ENCODE measurements around the gene MAGED2.

MAGED2 gene

DNA sequence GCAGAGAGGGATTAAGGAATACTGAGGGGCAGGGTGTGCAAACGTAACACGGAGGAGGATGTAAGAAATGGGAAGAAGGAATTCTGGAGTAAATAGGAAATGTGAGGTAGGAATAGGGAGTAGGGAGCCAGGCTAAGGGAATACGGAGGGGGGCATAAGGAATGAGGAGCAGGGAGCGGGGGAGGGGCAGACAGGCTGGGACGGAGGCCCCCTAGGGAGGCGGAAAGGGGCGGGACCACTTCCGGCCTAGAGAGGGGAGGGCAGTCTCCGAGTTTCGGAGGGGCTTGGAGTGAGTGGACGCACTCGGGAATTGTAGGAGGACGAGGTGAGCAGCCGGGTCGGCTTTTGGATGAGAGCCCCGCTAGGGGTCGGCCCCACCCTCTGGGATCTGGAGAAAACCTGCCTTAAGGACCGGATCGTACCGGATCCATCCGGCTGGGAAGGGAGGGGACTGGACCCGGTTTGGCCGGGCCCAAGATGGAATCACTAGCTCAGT is 612 bp downstream of the MAGED2 start:
- no peak for DNase-seq (ENCODE audit: insufficient read length, low spot score)
- no peak for FAIRE-seq
- TF ChIP-seq POLR2A (IDR thresholded peaks at IDR 0.05; ENCODE audit: low read depth, low read length) = no peak

GRCh38 chrX:54808605-54809483 is 1.3 kb downstream of the MAGED2 start:
- TF ChIP-seq POLR2A (IDR thresholded peaks at IDR 0.05; ENCODE audit: low read depth, low read length) = peak; percentile 11; the same call in 1 of the 2 replicates
- peak; percentile 41 for DNase-seq (ENCODE audit: insufficient read length, low spot score)
- FAIRE-seq = no peak

GRCh38 chrX:54810532-54810931 is 3.0 kb downstream of the MAGED2 start:
- no peak for FAIRE-seq
- no peak for TF ChIP-seq POLR2A (IDR thresholded peaks at IDR 0.05; ENCODE audit: low read depth, low read length)

GRCh38 chrX:54811301-54811885 is 3.8 kb downstream of the MAGED2 start:
- no peak for TF ChIP-seq POLR2A (IDR thresholded peaks at IDR 0.05; ENCODE audit: low read depth, low read length)
- DNase-seq (ENCODE audit: insufficient read length, low spot score) = no peak
- no peak for FAIRE-seq

More at GRCh38 chrX:54810532-54810931, 3.0 kb downstream of the MAGED2 start:
- no peak for DNase-seq (ENCODE audit: insufficient read length, low spot score)

DNA sequence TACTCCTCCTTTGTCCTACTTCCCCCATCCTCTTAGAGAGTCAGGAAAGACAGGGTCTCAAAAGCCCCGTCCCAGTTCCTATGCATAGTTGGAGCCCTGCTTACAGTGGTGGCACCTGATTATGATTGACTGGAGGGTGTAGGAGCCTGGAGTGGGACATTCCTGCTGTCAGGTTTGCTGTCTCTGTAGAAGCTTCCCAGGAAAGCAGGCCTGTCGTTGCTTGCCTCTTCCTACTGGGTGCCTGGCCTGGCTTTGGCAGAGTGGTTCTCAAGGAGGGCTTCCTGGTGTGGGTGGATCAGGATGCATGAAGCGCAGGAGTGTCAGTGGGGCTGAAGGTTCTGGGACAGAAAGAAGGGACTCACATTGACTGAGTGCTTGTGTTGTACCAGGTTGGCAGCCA is 4.8 kb downstream of the MAGED2 start:
- no peak for TF ChIP-seq POLR2A (IDR thresholded peaks at IDR 0.05; ENCODE audit: low read depth, low read length)
- FAIRE-seq (no peak), DNase-seq (ENCODE audit: insufficient read length, low spot score) (no peak)

GRCh38 chrX:54817220-54817820 is 9.8 kb downstream of the MAGED2 start:
- FAIRE-seq (no peak), DNase-seq (ENCODE audit: insufficient read length, low spot score) (no peak)
- TF ChIP-seq POLR2A (IDR thresholded peaks at IDR 0.05; ENCODE audit: low read depth, low read length) = no peak

DNA sequence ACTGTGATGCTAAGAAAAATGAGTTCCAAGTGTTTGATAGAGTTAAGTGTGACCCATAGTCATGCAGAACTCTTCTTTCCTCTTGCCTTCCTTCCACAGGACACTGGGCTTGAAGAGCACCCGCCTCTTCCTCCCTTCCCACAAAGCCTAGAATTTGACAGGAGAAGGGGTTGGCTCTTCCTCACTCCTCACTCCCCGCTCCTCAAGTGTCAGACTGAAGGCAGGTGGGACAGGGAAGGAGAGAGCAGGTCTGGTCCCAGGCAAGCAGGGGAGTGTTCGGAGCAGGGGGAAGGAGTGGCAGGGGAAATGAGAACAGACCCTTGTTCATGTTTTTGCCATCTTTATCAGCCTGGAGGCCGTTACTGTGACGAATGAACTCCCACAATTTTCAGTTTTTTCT is 10.7 kb downstream of the MAGED2 start:
- no peak for FAIRE-seq
- no peak for DNase-seq (ENCODE audit: insufficient read length, low spot score)

DNA sequence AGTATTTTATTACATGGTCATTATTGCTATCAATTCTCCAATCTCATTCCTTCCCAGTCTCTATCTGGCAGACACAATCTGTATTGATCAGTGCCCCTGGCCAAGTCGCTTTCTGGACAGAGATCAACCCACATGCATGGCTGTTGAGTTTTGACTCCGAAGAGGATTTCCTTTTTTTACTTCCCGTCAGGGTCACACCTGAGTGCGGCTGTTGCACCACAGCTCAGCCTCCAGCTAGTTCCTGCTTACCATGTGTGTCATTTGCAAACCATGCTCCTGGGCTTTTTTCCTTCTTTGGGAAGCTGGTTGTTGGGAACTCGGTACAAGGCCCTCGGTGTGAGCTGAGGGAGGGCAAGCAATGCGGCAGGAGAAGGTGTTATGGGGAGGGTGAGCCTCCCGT is 11.7 kb downstream of the MAGED2 start:
- no peak for TF ChIP-seq POLR2A (IDR thresholded peaks at IDR 0.05; ENCODE audit: low read depth, low read length)
- DNase-seq (ENCODE audit: insufficient read length, low spot score) (no peak), FAIRE-seq (no peak)

More for the DNA sequence above, 10.7 kb downstream of the MAGED2 start:
- no peak for TF ChIP-seq POLR2A (IDR thresholded peaks at IDR 0.05; ENCODE audit: low read depth, low read length)

DNA sequence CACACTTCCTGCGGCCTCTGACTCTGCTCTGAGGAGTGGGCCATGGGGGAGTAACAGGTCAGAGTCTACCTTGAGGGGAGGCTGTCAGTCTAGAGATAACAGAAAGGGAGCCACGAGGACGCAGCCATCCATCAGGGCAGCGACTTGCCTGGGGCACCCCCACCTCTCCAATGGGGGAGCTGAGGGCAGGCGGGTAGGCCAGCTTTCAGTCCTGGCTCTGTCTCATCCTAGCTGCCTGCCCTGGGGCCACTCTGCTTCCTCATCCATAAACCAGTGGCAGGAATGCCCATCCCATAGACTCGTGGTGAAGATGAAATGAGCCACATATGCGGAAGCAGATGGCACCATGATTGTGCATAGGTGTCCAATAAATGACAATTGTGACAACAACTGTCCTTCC is 13.2 kb downstream of the MAGED2 start:
- DNase-seq (ENCODE audit: insufficient read length, low spot score) (no peak), FAIRE-seq (no peak)
- no peak for TF ChIP-seq POLR2A (IDR thresholded peaks at IDR 0.05; ENCODE audit: low read depth, low read length)

DNA sequence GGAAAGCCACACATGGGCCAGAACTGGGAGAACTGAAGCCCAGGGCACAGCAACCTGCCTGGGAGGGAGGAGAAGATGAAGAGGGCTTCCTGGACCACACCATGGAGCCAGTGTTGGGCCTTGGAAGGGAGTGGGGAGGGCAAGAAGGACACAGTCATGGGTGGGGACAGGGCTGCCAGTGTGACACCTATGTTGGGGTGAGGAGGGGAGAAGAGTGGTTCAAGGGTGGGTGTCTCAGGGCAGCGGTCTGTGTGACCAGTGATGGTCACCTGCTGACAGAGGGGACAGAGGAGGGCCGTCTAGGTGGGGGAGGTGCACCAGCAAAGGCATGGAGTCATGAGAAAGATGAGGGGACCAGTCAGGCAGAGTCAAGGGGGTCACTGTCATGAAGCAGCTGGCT is 13.8 kb downstream of the MAGED2 start:
- no peak for TF ChIP-seq POLR2A (IDR thresholded peaks at IDR 0.05; ENCODE audit: low read depth, low read length)
- FAIRE-seq = no peak

GRCh38 chrX:54824195-54824594 is 16.6 kb downstream of the MAGED2 start:
- DNase-seq (ENCODE audit: insufficient read length, low spot score) = no peak
- TF ChIP-seq POLR2A (IDR thresholded peaks at IDR 0.05; ENCODE audit: low read depth, low read length) = no peak
- FAIRE-seq = no peak

More for the DNA sequence above, 13.8 kb downstream of the MAGED2 start:
- no peak for DNase-seq (ENCODE audit: insufficient read length, low spot score)

- DNase-seq (ENCODE audit: insufficient read length, low spot score) (no peak), FAIRE-seq (no peak)
- no peak for TF ChIP-seq POLR2A (IDR thresholded peaks at IDR 0.05; ENCODE audit: low read depth, low read length)
Measured at GRCh38 chrX:54824722-54825121, 17.2 kb downstream of the MAGED2 start.

GRCh38 chrX:54825716-54826438 is 18.3 kb downstream of the MAGED2 start:
- DNase-seq (ENCODE audit: insufficient read length, low spot score) (no peak), FAIRE-seq (no peak)
- no peak for TF ChIP-seq POLR2A (IDR thresholded peaks at IDR 0.05; ENCODE audit: low read depth, low read length)

GRCh38 chrX:54826598-54826997 is 19.1 kb downstream of the MAGED2 start:
- no peak for TF ChIP-seq POLR2A (IDR thresholded peaks at IDR 0.05; ENCODE audit: low read depth, low read length)
- DNase-seq (ENCODE audit: insufficient read length, low spot score) (no peak), FAIRE-seq (no peak)
